Measurements from ENCODE around the gene TGIF1.
"Not testable (repeated sequence)": the region's sequence is repeated elsewhere in the genome, so short reads cannot be mapped to it uniquely, and the experiment has no call there.

The TGIF1 gene

GRCh38 chr18:3466045-3466444 lies 16.1 kb downstream of the TGIF1 start:
- Histone ChIP-seq H3K4me3 (ENCODE audit: insufficient read depth, low read depth, low read length, poor library complexity, severe bottlenecking) (no peak overlapping the region), H3K36me3 (ENCODE audit: control insufficient read depth, insufficient read depth, low read length) (no peaks in the 10 kb centered on the region), H3K9me3 (ENCODE audit: control insufficient read depth, low read length) (peaks cover 5% of the 10 kb centered on the region), H3K4me1 (ENCODE audit: control insufficient read depth, insufficient read depth, low read length, poor library complexity, severe bottlenecking) (peaks cover 9% of the 10 kb centered on the region), H3K27ac (ENCODE audit: insufficient read depth, low read length, poor library complexity, severe bottlenecking) (no peak overlapping the region), H3K27me3 (replicated peaks; ENCODE audit: control insufficient read depth, insufficient read depth, low read length, poor library complexity, severe bottlenecking) (no peaks in the 10 kb centered on the region)
- no peak for DNase-seq

- no peak for DNase-seq
- H3K27ac ChIP-seq (ENCODE audit: insufficient read depth, low read length, poor library complexity, severe bottlenecking), result no peak overlapping the region
- H3K9me3 ChIP-seq (ENCODE audit: control insufficient read depth, low read length), result peaks cover under 1% of the 10 kb centered on the region
- H3K4me3 ChIP-seq (ENCODE audit: insufficient read depth, low read depth, low read length, poor library complexity, severe bottlenecking), result no peak overlapping the region
- H3K36me3 ChIP-seq (ENCODE audit: control insufficient read depth, insufficient read depth, low read length), result no peaks in the 10 kb centered on the region
- H3K4me1 ChIP-seq (ENCODE audit: control insufficient read depth, insufficient read depth, low read length, poor library complexity, severe bottlenecking), result peaks cover 9% of the 10 kb centered on the region
- no peaks in the 10 kb centered on the region for H3K27me3 ChIP-seq (replicated peaks; ENCODE audit: control insufficient read depth, insufficient read depth, low read length, poor library complexity, severe bottlenecking)
These were observed 16.9 kb downstream of the TGIF1 start for GRCh38 chr18:3466872-3467271.

GRCh38 chr18:3468066-3468705 lies 18.2 kb downstream of the TGIF1 start:
- Histone ChIP-seq H3K27ac (ENCODE audit: insufficient read depth, low read length, poor library complexity, severe bottlenecking) (no peak overlapping the region), H3K36me3 (ENCODE audit: control insufficient read depth, insufficient read depth, low read length) (no peaks in the 10 kb centered on the region), H3K27me3 (replicated peaks; ENCODE audit: control insufficient read depth, insufficient read depth, low read length, poor library complexity, severe bottlenecking) (no peaks in the 10 kb centered on the region), H3K4me1 (ENCODE audit: control insufficient read depth, insufficient read depth, low read length, poor library complexity, severe bottlenecking) (peaks cover 9% of the 10 kb centered on the region), H3K9me3 (ENCODE audit: control insufficient read depth, low read length) (no peaks in the 10 kb centered on the region), H3K4me3 (ENCODE audit: insufficient read depth, low read depth, low read length, poor library complexity, severe bottlenecking) (no peak overlapping the region)
- no peak for DNase-seq

- no peak overlapping the region for H3K27ac ChIP-seq (ENCODE audit: insufficient read depth, low read length, poor library complexity, severe bottlenecking)
- no peaks in the 10 kb centered on the region for H3K9me3 ChIP-seq (ENCODE audit: control insufficient read depth, low read length)
- no peaks in the 10 kb centered on the region for H3K27me3 ChIP-seq (replicated peaks; ENCODE audit: control insufficient read depth, insufficient read depth, low read length, poor library complexity, severe bottlenecking)
- peaks cover 9% of the 10 kb centered on the region for H3K4me1 ChIP-seq (ENCODE audit: control insufficient read depth, insufficient read depth, low read length, poor library complexity, severe bottlenecking)
- no peak overlapping the region for H3K4me3 ChIP-seq (ENCODE audit: insufficient read depth, low read depth, low read length, poor library complexity, severe bottlenecking)
- no peaks in the 10 kb centered on the region for H3K36me3 ChIP-seq (ENCODE audit: control insufficient read depth, insufficient read depth, low read length)
- no peak for DNase-seq
These were observed 18.9 kb downstream of the TGIF1 start for GRCh38 chr18:3468833-3469232.

GRCh38 chr18:3471141-3471648 lies 21.2 kb downstream of the TGIF1 start:
- H3K4me1 ChIP-seq (ENCODE audit: control insufficient read depth, insufficient read depth, low read length, poor library complexity, severe bottlenecking), result peaks cover 9% of the 10 kb centered on the region
- no peak for DNase-seq
- H3K9me3 ChIP-seq (ENCODE audit: control insufficient read depth, low read length), result no peaks in the 10 kb centered on the region
- H3K4me3 ChIP-seq (ENCODE audit: insufficient read depth, low read depth, low read length, poor library complexity, severe bottlenecking), result no peak overlapping the region
- no peak overlapping the region for H3K27ac ChIP-seq (ENCODE audit: insufficient read depth, low read length, poor library complexity, severe bottlenecking)
- no peaks in the 10 kb centered on the region for H3K27me3 ChIP-seq (replicated peaks; ENCODE audit: control insufficient read depth, insufficient read depth, low read length, poor library complexity, severe bottlenecking)
- H3K36me3 ChIP-seq (ENCODE audit: control insufficient read depth, insufficient read depth, low read length), result no peaks in the 10 kb centered on the region

- H3K27me3 ChIP-seq (replicated peaks; ENCODE audit: control insufficient read depth, insufficient read depth, low read length, poor library complexity, severe bottlenecking); DNase-seq; H3K27ac ChIP-seq (ENCODE audit: insufficient read depth, low read length, poor library complexity, severe bottlenecking); H3K36me3 ChIP-seq (ENCODE audit: control insufficient read depth, insufficient read depth, low read length); H3K9me3 ChIP-seq (ENCODE audit: control insufficient read depth, low read length); H3K4me1 ChIP-seq (ENCODE audit: control insufficient read depth, insufficient read depth, low read length, poor library complexity, severe bottlenecking); H3K4me3 ChIP-seq (ENCODE audit: insufficient read depth, low read depth, low read length, poor library complexity, severe bottlenecking): not testable (repeated sequence)
These were observed 22.1 kb downstream of the TGIF1 start for GRCh38 chr18:3472121-3472520.

GRCh38 chr18:3472681-3473544 lies 22.9 kb downstream of the TGIF1 start:
- Histone ChIP-seq H3K27me3 (replicated peaks; ENCODE audit: control insufficient read depth, insufficient read depth, low read length, poor library complexity, severe bottlenecking) (no peaks in the 10 kb centered on the region), H3K4me1 (ENCODE audit: control insufficient read depth, insufficient read depth, low read length, poor library complexity, severe bottlenecking) (no peaks in the 10 kb centered on the region), H3K27ac (ENCODE audit: insufficient read depth, low read length, poor library complexity, severe bottlenecking) (no peak overlapping the region), H3K4me3 (ENCODE audit: insufficient read depth, low read depth, low read length, poor library complexity, severe bottlenecking) (no peak overlapping the region), H3K9me3 (ENCODE audit: control insufficient read depth, low read length) (no peaks in the 10 kb centered on the region), H3K36me3 (ENCODE audit: control insufficient read depth, insufficient read depth, low read length) (no peaks in the 10 kb centered on the region)
- no peak for DNase-seq

GRCh38 chr18:3478262-3478978 lies 28.4 kb downstream of the TGIF1 start:
- no peak for DNase-seq
- Histone ChIP-seq H3K27ac (ENCODE audit: insufficient read depth, low read length, poor library complexity, severe bottlenecking) (no peak overlapping the region), H3K36me3 (ENCODE audit: control insufficient read depth, insufficient read depth, low read length) (no peaks in the 10 kb centered on the region), H3K4me3 (ENCODE audit: insufficient read depth, low read depth, low read length, poor library complexity, severe bottlenecking) (no peak overlapping the region), H3K4me1 (ENCODE audit: control insufficient read depth, insufficient read depth, low read length, poor library complexity, severe bottlenecking) (no peaks in the 10 kb centered on the region), H3K9me3 (ENCODE audit: control insufficient read depth, low read length) (no peaks in the 10 kb centered on the region), H3K27me3 (replicated peaks; ENCODE audit: control insufficient read depth, insufficient read depth, low read length, poor library complexity, severe bottlenecking) (no peaks in the 10 kb centered on the region)

GRCh38 chr18:3479978-3480509 lies 30.1 kb downstream of the TGIF1 start:
- Histone ChIP-seq H3K36me3 (ENCODE audit: control insufficient read depth, insufficient read depth, low read length) (no peaks in the 10 kb centered on the region), H3K4me3 (ENCODE audit: insufficient read depth, low read depth, low read length, poor library complexity, severe bottlenecking) (no peak overlapping the region), H3K9me3 (ENCODE audit: control insufficient read depth, low read length) (no peaks in the 10 kb centered on the region), H3K4me1 (ENCODE audit: control insufficient read depth, insufficient read depth, low read length, poor library complexity, severe bottlenecking) (no peaks in the 10 kb centered on the region), H3K27ac (ENCODE audit: insufficient read depth, low read length, poor library complexity, severe bottlenecking) (no peak overlapping the region), H3K27me3 (replicated peaks; ENCODE audit: control insufficient read depth, insufficient read depth, low read length, poor library complexity, severe bottlenecking) (no peaks in the 10 kb centered on the region)
- DNase-seq, result no peak

Data from effector memory CD4-positive, alpha-beta T cell (primary cell).